CD4-positive, alpha-beta T cell treated with Interleukin-6 for 4 hours (primary cell): ENCODE results near the gene MIGA2.

Experiments used
- DNase-seq: peaks from one replicate; pipeline ENCODE4 v3.0.0-alpha.2; 2020; ENCODE audit warnings: mixed read lengths

MIGA2 gene

DNA sequence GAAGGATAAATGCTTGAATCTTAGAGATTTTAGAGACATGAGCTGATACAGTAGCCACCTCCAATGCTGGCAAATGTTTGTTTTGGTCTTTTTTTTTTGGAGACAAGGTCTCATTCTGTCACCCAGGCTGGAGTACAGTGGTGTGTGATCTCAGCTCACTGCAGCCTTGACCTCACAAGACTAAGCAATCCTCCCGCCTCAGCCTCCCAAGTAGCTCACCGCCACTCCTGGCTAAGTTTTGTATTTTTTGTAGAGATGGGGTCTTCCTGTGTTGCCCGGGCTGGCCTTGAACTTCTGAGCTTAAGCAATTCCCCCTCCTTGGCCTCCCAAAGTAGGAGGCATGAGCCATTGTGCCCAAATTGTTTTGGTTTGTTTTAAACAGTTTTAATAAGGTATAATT lies 37.7 kb downstream of the MIGA2 start:
- no peak for DNase-seq

DNA sequence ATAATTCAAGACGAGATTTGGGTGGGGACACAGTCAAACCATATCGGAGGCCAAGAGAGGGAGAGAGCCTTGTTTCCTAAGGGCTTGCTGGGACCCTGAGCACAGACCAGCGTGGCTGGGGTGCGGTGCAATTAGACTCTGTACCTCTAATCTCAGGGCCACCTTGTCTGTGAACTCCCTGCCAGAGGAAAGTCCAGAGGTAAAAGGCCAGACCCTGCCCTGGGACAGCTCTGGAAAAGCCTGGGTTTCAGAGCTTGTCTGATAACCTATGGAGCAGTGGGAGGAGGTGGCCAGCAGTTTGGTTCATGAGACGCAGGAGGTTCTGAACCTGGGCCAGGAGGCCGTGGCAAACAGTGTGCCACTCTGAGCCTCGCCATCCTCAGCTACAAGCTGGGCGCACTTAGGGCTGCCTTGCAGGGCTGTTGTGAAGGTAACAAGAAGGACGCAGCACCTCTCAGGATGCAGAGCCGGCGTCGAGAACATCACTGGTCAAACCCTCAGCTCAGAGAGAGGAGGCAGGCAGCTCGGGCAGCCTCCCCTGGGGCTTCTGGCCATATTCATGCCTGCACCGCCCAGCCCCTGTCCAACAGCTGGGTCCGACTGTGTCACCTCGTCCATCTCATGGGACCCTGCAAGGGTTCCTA lies 39.7 kb downstream of the MIGA2 start:
- DNase-seq = no peak

DNA sequence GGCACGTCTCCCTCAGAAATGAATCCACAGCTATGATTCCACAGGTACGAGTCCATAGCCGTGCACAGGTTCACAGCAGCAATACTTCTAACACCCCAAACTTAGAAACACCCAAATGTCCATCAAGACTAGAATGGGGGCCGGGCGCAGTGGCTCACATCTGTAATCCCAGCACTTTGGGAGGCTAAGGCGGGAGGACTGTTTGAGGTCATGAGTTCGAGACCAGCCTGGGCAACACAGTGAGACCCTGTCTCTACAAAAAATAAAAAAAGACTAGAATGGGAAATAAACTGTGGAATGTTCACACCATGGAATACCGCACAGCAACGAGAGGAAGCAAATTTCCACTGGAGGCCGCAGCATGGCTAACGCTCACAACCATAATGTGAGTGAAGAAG lies 40.2 kb downstream of the MIGA2 start:
- DNase-seq = no peak

DNA sequence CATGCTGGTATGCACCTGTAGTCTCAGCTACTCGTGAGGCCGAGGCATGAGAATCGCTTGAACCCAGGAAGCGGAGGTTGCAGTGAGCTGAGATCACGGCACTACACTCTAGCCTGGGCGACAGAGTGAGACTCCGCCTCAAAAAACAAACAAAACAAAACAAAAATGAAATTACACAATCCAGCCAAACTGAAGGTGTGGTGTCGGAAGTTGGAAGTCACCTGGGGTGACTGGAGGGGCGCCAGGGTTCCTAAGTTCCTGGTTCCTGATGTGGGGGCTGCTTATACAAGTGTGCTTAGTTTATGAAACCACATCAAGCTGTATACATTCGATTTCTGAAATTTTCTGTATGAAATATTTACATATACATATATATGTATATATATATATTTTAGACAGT lies 40.8 kb downstream of the MIGA2 start:
- no peak for DNase-seq

- DNase-seq = no peak
Measured at GRCh38 chr9:129078691-129079503, 42.5 kb downstream of the MIGA2 start.

DNA sequence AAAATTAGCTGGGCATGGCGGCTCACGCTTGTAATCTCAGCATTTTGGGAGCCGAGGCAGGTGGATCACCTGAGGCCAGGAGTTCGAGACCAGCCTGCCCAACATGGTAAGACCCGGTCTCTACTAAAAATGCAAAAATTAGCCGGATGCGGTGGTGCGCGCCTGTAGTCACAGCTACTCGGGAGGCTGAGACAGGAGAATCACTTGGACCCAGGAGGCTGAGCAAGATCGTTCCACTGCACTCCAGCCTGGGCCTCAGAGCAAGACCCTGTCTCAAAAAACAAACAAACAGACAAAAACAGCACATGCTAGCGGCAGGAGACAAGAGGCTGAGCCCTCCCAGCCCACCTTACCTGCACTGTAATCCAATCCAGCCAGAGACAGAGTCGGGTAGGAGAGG lies 43.4 kb downstream of the MIGA2 start:
- no peak for DNase-seq

DNA sequence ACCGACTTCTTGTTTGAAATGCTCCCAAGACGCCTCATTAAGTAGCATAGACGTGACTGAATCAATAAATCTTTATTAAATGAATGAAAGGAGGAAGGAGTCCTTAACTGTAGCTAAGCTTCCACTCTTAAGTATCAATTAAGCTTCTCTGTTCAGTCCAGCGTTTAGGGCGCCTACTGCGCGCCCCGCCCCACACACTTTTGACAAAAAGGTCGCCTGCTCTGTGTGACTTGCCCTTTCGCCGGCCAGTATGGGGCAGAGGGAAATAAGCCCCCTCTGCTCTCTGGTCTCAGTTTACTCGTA lies 43.8 kb downstream of the MIGA2 start:
- no peak for DNase-seq

DNA sequence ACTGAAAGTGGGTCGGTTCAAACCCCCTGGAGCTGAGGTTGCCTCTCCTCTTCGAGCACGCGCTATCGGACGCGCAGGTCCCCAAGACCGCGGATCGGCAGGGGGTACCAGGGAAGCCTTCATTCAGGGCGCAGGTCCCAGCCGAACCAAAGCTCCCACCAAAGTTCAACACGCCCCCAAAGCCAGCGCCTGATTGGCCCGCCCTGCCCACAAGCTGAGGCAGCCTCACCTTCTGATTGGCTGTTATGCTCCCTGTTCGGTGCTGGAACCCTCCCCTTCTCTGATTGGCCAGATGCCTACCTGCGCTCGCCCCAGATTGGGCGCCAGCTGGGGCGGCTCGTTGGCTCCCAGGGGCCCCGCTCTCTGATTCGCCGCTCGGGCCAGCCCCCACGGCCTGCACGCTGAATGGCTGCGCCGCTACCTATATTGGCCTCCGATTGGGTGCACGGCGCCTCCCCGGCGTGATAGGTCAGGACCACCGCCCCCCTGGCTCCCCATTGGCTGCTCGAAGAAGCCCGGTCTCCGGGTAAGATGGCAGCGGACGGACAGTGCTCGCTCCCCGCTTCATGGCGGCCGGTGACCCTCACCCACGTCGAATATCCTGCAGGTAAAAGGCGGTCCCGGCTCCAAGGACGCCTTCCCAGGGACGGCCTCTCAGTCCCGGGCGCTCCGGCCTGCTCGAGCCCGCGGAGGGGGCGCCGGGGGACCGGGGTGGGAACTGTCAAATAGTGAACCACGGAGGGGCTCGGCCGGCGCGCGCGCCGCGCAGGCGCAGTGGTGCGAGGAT lies 44.4 kb downstream of the MIGA2 start, which contains the start of gene DOLPP1:
Gene DOLPP1 (plus strand): TSS at position 511 of the 787 bp plus-strand sequence. CDS start 21 bp downstream, at position 532.
- peak; percentile 99 for DNase-seq

DNA sequence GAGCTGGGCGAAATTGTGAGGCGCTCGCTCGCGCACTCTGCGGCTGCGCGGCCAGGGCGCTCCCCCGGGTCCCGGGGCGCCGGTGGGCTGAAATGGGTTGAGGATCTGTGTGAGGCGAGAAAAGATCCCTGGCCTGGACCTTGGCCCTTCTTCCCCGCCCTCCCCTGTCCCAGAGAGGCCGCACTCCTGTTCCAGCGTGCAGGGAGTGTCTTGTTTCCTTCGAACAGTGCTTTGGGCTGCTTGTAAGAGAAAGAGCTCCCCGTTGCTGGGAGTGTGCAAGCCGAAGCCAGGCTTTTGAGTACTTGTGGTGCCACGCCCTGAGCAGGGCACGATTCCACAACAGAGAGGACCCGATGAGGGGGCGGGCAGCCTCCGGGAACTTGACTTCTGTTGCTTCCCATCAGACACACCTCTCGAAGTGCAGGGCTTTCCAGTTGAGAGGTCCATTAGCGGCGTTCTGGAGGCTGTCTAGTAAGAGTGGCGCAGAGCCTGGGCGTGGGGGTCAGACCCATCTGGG lies 45.0 kb downstream of the MIGA2 start:
- DNase-seq = no peak

DNA sequence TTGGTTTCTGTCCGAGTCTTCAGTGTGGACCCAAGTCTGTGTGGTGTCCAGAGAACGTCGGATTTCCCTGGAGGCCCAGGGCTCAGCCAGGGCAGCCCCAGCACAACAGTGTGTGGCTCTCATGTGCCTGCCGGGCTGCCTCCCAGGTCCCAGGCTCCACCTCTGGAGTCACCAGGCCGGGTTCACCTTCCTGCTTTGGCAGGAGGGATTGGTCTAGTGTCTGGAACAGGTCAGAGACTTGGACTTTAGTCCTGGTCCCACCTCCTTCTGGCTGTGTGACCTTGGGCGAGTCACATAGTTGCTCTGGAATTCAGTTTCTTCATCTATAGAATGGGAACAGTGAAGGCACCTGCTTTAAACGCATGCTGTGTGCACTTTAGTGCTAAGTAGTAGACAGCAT lies 47.7 kb downstream of the MIGA2 start:
- no peak for DNase-seq

GRCh38 chr9:129089246-129089645 lies 52.8 kb downstream of the MIGA2 start:
- no peak for DNase-seq

DNA sequence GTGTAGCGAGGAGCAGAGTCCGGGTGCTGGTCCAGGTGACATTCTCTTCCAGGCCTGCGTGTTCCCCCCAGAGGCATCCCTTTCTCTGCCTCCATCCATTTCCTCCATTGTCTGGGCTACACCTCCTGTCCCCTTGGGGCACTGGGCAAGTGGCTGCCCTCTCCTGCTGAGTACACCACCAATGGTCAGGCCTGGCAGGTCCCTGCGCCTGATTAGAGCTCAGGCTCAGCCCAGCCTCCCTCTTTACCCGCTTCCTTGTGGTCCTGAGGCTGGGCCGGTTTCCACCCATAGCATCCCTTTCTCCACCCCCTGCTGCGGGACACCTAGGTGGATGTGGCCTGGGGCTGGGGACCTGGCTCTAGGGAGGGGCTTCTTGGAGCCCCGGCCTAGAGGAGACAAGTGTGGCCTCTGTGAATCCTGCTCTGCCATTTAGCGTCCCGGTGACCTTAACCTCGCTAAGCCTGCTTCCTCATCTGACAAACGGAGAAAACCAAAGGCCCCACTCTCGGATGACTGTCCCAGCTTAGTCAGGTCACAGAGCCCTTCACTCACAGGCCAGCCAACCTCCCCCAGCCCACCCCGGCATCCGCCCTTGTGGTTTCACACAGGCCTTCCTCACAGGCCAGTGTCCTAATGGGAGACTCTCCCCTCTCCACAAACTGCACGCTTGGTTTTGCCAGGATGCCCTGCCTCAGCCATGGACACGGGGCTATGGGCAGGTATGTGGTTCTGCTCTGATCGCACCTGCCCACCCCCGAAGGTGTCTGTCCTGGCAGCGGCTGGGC lies 57.4 kb downstream of the MIGA2 start:
- DNase-seq = no peak

GRCh38 chr9:129094387-129095169 lies 58.2 kb downstream of the MIGA2 start:
- DNase-seq = no peak

GRCh38 chr9:129095170-129095667 lies 58.8 kb downstream of the MIGA2 start:
- no peak for DNase-seq

- DNase-seq = no peak
Measured at GRCh38 chr9:129095908-129096307, 59.5 kb downstream of the MIGA2 start.

DNA sequence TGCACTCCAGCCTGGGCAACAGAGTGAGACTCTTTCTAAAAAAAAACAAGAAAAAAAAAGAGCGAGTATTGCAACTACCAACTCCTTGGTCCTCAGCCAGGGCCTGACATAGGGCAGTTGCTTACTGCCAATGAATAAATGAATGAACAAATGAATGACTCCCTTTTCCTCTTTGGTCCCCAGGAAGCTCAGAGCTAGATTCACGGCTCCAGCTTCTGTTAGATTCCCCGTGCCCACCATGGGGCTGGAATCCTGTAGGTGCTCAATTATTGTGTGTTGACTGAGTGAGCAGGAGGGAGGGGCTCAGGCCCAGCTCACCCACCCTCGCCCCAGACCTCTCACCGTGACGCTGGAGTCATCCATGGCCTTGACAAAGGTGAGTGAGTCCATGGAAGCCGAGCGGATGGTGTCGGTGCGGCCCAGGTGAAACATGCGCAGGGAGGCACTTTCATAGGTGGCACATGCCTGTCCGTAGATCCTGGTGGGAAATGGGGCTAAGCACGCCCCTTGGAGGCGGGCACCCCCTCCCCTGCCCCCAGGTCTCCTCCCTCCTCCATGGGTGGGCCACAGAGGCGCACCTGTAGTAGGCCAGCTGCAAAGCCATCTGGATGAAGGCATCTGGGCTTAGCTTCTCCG lies 61.4 kb downstream of the MIGA2 start:
- no peak for DNase-seq

DNA sequence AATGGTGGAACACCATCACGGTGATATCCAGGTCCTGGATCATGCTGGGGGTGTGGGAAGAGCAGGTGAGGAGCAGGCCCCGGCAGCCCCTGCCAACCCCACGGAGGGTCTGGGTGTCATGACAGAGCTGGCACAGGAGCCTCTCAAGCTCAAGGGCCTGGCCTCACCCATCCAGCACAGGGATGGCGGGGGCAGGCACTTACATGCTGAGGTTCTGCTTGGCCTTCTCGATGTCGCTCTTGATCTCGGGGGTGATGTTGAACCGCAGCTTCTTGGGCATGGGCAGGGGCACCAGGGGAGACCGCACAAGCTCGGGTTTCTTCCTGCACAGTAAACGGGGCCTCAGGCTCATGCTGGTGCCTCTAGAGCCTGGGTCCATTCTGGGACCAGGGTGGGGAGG lies 61.9 kb downstream of the MIGA2 start:
- no peak for DNase-seq

DNA sequence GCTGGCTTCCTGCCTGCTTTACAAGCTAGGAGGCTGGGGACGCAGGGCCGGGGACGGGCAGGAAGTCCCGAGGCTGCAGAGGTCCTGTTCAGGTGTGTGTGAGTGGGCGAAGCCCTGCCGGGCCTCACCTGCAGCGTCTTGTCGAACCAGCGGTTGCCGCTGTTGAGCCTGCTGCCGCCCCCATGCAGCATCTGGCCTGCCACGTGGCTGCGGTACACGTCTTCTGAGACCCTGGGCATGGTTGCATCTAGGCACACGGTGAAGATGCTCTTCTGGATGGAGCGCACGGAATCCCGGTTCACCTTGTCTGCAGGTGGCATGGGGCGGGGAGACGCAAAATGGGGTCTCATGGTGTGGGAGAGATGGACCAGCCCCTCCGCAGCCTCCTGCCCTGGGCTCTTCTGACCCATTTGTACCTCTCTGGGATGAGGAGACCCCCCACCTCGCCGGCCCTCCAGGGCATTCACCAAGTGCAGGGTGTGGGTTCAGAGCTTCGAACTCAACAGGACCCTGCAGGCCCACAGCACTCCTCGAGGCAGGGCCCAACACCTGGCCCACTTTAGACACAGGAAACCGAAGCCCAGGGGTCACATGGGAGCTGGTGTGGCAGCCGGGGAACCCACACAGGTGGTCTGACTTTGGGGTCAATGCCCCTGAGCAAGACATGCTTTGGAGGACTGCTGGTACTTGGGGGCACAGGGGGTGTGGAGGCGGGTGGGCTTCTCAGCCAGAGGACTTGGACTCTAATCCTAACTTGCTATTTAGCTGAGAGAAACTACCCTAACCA lies 64.2 kb downstream of the MIGA2 start:
- no peak for DNase-seq

DNA sequence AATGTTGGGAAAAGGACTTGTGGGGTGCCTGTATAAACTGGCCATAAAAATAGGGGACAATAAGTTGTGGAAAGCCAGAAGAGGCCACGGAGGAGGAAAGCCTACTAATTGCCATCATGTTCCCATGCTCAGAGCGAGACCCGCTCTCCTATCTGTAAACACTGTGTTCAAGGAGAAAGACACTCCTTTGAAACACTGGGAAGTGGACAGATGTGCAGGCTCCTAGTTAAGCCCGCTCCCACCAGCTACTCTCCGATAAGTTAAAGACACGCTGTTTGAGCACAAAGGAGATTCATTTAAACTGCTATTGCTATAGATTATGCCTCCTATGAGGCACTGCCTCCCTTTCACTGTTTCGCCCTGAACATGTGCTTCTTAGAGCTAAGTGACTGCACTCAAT lies 64.9 kb downstream of the MIGA2 start:
- no peak for DNase-seq

- DNase-seq = no peak
Measured at GRCh38 chr9:129102095-129102525, 65.7 kb downstream of the MIGA2 start.
